ENCODE results near the gene PTPRM.

PTPRM gene

DNA sequence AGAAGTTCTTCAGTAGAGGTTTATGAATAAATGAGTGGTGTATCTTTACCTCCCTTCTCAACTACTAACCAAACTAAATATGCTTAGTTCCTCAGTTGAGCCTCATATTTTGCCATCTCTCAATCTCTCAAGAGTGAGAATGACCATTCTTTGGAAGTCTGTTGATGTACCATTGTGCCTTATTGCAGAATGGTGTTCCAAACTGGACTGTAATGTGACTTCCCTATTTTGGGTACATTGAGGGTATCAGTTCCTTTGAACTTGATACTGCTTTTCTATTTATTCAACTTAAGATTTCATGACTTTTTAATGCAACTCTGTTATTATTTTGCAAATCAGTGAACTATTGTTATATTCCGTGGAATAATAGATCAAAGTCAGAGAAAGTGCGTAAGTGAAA, 159.4 kb downstream of the PTPRM start:
- peaks cover 2% of the 10 kb centered on the region for H3K27me3 Mint-ChIP-seq (ENCODE audit: low read depth, poor library complexity)
- H3K4me1 Mint-ChIP-seq = peaks cover 17% of the 10 kb centered on the region
- H3K4me3 Mint-ChIP-seq = no peak overlapping the region
- DNase-seq = no peak
- TF ChIP-seq CTCF (IDR thresholded peaks at IDR 0.05) = no peak
- H3K9me3 Mint-ChIP-seq = no peaks in the 10 kb centered on the region
- H3K36me3 Mint-ChIP-seq (ENCODE audit: low read depth) = no peaks in the 10 kb centered on the region
- H3K27ac Mint-ChIP-seq = no peak overlapping the region

- Mint-ChIP-seq H3K4me1 (peaks cover 15% of the 10 kb centered on the region), H3K36me3 (ENCODE audit: low read depth) (no peaks in the 10 kb centered on the region), H3K4me3 (no peak overlapping the region), H3K27me3 (ENCODE audit: low read depth, poor library complexity) (peaks cover 2% of the 10 kb centered on the region), H3K9me3 (no peaks in the 10 kb centered on the region), H3K27ac (no peak overlapping the region)
- TF ChIP-seq CTCF (IDR thresholded peaks at IDR 0.05) = no peak
- DNase-seq = no peak
Measured at GRCh38 chr18:7727361-7728076, 160.4 kb downstream of the PTPRM start.

GRCh38 chr18:7728297-7728696, 161.2 kb downstream of the PTPRM start:
- DNase-seq = no peak
- H3K36me3 Mint-ChIP-seq (ENCODE audit: low read depth) = no peaks in the 10 kb centered on the region
- H3K4me3 Mint-ChIP-seq = no peak overlapping the region
- TF ChIP-seq CTCF (IDR thresholded peaks at IDR 0.05) = no peak
- H3K27ac Mint-ChIP-seq = no peak overlapping the region
- peaks cover 3% of the 10 kb centered on the region for H3K9me3 Mint-ChIP-seq
- peaks cover 7% of the 10 kb centered on the region for H3K4me1 Mint-ChIP-seq
- peaks cover 2% of the 10 kb centered on the region for H3K27me3 Mint-ChIP-seq (ENCODE audit: low read depth, poor library complexity)

DNA sequence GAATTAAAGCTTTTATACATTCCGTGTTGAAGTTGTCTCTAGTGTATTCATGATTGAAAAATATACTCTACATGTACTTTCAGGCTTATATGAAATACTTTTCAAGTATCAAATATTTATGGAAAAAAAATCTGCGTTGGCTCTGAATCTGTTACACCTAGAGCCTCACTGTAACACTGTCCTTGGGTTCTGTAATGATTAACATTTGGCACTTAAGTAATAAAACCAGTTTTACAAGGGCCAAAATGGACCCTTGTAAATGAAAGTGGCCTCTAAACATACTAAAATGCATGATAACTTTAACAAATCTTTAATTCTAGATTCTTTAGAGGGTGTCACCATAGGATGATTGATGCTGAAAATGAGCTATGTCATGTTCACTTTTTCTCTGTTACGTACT, 162.8 kb downstream of the PTPRM start:
- Mint-ChIP-seq H3K4me1 (peaks cover 4% of the 10 kb centered on the region), H3K9me3 (peaks cover 17% of the 10 kb centered on the region), H3K4me3 (no peak overlapping the region), H3K36me3 (ENCODE audit: low read depth) (peaks cover 11% of the 10 kb centered on the region), H3K27me3 (ENCODE audit: low read depth, poor library complexity) (peaks cover 3% of the 10 kb centered on the region), H3K27ac (no peak overlapping the region)
- no peak for TF ChIP-seq CTCF (IDR thresholded peaks at IDR 0.05)
- DNase-seq = no peak

DNA sequence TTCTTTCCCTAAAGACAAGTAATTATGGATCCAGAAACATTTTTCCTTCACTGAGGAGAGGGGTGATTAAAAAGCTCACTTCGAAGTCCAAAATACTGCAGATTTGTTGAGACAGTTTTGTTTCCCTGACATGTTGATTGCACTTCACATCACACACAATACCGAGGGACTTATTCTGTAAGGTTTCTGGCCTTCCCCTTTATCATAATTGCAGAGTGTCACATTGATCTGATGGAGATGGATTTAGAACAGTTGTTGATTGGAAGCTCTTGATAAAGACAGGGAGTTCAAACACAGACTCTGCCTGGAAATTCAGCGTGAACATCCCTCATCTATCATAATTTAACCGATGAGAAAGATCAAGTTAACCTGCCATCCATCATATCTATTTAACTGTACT, 163.6 kb downstream of the PTPRM start:
- no peak overlapping the region for H3K27ac Mint-ChIP-seq
- H3K36me3 Mint-ChIP-seq (ENCODE audit: low read depth) = peaks cover 19% of the 10 kb centered on the region
- H3K9me3 Mint-ChIP-seq = peaks cover 25% of the 10 kb centered on the region
- peaks cover 3% of the 10 kb centered on the region for H3K27me3 Mint-ChIP-seq (ENCODE audit: low read depth, poor library complexity)
- DNase-seq = no peak
- no peak overlapping the region for H3K4me3 Mint-ChIP-seq
- peaks cover 4% of the 10 kb centered on the region for H3K4me1 Mint-ChIP-seq
- no peak for TF ChIP-seq CTCF (IDR thresholded peaks at IDR 0.05)

GRCh38 chr18:7733642-7734041, 166.5 kb downstream of the PTPRM start:
- H3K4me3 Mint-ChIP-seq = no peak overlapping the region
- H3K36me3 Mint-ChIP-seq (ENCODE audit: low read depth) = peaks cover 23% of the 10 kb centered on the region
- no peak for TF ChIP-seq CTCF (IDR thresholded peaks at IDR 0.05)
- H3K4me1 Mint-ChIP-seq = peaks cover 4% of the 10 kb centered on the region
- DNase-seq = no peak
- H3K27me3 Mint-ChIP-seq (ENCODE audit: low read depth, poor library complexity) = peaks cover 3% of the 10 kb centered on the region
- no peak overlapping the region for H3K27ac Mint-ChIP-seq
- peaks cover 37% of the 10 kb centered on the region for H3K9me3 Mint-ChIP-seq
